HUES48 (cell line): Measurements from ENCODE around the gene IRAG1.

Source experiments
- H3K27ac ChIP-seq: one replicate; pipeline ENCODE4 v1.7.0; 2013; ENCODE audit warnings: low read depth, low read length, inconsistent platforms
- H3K27me3 ChIP-seq: 2 replicates; pipeline ENCODE4 v1.6.1; 2013; ENCODE audit warnings: mild to moderate bottlenecking, low read length; ENCODE audit not compliant: control insufficient read depth, insufficient read depth
- H3K36me3 ChIP-seq: 2 replicates; pipeline ENCODE4 v1.6.1; 2013; ENCODE audit warnings: low read length; ENCODE audit not compliant: control insufficient read depth, insufficient read depth
- H3K4me1 ChIP-seq: 2 replicates; pipeline ENCODE4 v1.6.1; 2013; ENCODE audit warnings: mild to moderate bottlenecking, low read length; ENCODE audit not compliant: control insufficient read depth, insufficient read depth
- H3K4me3 ChIP-seq: 2 replicates; pipeline ENCODE4 v1.5.1; 2013; ENCODE audit warnings: mild to moderate bottlenecking, low read depth, low read length
- H3K9ac ChIP-seq: 2 replicates; pipeline ENCODE4 v1.6.1; 2013; ENCODE audit warnings: mild to moderate bottlenecking, low read depth, low read length, moderate library complexity
- H3K9me3 ChIP-seq: 2 replicates; pipeline ENCODE4 v1.6.1; 2013; ENCODE audit warnings: low read length; ENCODE audit not compliant: control insufficient read depth, insufficient read depth

The IRAG1 gene

DNA sequence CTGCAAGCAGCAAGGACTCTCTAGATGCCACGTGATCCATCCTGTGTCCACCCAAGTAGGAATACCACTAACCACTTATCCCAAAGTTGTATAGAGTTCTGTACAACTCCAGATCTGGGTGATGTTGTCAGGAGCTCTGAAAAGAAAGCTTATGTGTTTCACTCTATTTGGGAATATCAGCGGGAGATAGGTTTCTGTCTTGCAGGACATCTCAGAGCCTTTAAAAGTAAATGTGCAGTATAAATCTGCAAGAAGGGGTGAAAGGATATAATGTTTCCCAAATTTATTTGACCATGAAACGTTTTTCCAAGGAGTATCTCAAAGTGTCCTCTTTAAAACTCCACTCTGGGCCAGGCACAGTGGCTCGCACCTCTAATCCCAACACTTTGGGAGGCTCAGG lies 13.9 kb downstream of the IRAG1 start:
- Histone ChIP-seq H3K4me3 (no peak overlapping the region), H3K9ac (no peak overlapping the region), H3K36me3 (no peaks in the 10 kb centered on the region)

DNA sequence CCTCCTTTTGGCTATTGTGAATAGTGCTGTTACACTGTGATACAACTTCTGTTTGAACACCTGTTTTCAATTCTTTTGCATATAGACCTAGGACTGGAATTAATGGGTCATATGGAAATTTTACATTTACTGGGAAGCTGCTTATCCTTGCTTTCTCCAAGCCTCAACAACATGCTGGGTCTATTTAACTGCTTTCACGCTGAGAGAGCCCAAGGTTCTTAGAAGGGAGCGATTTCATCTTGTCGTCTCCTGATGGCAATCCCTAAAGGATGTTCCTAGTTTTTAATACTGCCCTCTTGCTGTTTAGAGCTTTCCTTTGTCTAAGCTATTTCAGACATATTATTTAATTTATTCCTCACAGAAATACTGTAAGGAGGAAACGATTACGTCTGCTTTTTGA lies 15.5 kb downstream of the IRAG1 start:
- Histone ChIP-seq H3K9me3 (no peaks in the 10 kb centered on the region), H3K36me3 (no peaks in the 10 kb centered on the region), H3K4me3 (no peak overlapping the region), H3K27me3 (peaks cover 2% of the 10 kb centered on the region; the same call in 1 of the 2 replicates), H3K9ac (no peak overlapping the region), H3K4me1 (peaks cover 4% of the 10 kb centered on the region; the same call in 1 of the 2 replicates), H3K27ac (no peak overlapping the region)

More for the DNA sequence above, 13.9 kb downstream of the IRAG1 start:
- H3K27me3 ChIP-seq: no peaks in the 10 kb centered on the region
- H3K4me1 ChIP-seq: peaks cover 2% of the 10 kb centered on the region; the same call in 1 of the 2 replicates
- H3K9me3 ChIP-seq: no peaks in the 10 kb centered on the region
- H3K27ac ChIP-seq: no peak overlapping the region

DNA sequence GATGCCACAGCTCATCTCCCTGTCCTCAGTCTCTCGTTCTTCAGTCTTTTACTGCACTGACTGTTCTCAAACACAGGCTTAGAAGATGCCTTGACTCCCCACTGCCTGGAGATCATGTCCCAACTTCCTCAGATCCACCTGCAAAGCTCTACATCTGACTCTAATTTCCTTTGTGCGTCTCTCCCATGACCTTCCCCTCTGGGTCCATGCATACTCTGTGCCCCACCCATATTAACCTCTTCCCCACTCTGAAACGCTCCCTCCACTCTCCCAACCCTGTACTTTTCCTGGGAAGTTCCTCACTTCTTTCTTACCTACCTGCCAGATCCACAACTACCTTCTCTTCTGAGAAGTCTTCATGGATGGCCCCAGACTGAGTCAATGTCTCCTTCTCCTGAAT lies 16.6 kb downstream of the IRAG1 start:
- Histone ChIP-seq H3K4me3 (no peak overlapping the region), H3K9me3 (no peaks in the 10 kb centered on the region), H3K9ac (no peak overlapping the region), H3K27me3 (peaks cover 2% of the 10 kb centered on the region; the same call in 1 of the 2 replicates), H3K4me1 (peaks cover 4% of the 10 kb centered on the region; the same call in 1 of the 2 replicates), H3K27ac (no peak overlapping the region), H3K36me3 (no peaks in the 10 kb centered on the region)

DNA sequence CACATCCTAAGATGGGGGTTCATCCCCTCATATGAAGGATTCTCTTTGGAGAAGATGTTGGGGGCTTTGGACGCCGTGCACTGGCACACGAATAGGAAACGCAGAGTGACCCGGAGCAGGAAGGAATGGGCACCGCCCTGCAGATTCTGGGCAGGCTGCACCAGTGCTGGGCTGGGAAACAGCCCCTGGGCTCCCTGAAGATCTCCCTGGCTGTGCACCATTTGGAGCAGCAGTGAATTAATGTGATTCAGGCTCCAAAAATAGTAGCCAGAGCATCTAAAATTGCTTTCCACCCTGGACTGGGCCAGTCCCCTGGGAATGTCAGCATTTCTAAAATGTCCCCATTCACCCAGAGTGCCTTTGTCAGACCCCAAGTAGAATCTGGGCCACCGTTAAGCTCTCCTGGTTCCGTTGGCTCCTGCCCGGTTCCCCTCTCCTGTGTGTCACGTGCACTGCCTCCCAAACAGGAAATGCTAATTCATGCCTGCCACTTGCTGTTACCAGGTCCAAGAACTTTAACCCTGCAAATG lies 18.6 kb downstream of the IRAG1 start:
- no peak overlapping the region for H3K4me3 ChIP-seq
- H3K27ac ChIP-seq: no peak overlapping the region
- peaks cover 2% of the 10 kb centered on the region; the same call in 1 of the 2 replicates for H3K27me3 ChIP-seq
- no peak overlapping the region for H3K9ac ChIP-seq
- H3K9me3 ChIP-seq: no peaks in the 10 kb centered on the region
- H3K4me1 ChIP-seq: peaks cover 4% of the 10 kb centered on the region; the same call in 1 of the 2 replicates
- H3K36me3 ChIP-seq: no peaks in the 10 kb centered on the region

DNA sequence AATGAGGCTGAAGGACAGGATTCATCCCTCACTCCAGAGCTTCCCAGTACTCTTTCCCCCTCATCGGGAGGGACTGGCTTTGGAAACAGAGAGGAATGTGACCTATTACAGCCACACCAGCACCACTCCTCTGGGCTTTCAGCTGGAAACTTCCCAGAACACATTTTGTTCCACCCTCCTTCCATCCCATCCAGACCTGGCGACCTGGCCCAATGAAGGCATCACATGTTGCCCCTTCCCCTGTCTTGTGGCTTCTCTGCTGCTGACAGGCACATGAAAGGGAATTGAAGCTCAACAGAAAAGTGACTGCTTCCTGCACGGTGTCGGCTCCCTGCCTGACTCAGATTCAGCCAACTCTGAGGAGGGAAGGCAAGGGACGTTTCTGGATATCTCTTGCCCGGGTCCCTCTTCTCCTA lies 19.1 kb downstream of the IRAG1 start:
- Histone ChIP-seq H3K27ac (no peak overlapping the region), H3K4me1 (peaks cover 4% of the 10 kb centered on the region; the same call in 1 of the 2 replicates), H3K27me3 (peaks cover 2% of the 10 kb centered on the region; the same call in 1 of the 2 replicates), H3K9ac (no peak overlapping the region), H3K36me3 (no peaks in the 10 kb centered on the region), H3K4me3 (no peak overlapping the region), H3K9me3 (no peaks in the 10 kb centered on the region)

DNA sequence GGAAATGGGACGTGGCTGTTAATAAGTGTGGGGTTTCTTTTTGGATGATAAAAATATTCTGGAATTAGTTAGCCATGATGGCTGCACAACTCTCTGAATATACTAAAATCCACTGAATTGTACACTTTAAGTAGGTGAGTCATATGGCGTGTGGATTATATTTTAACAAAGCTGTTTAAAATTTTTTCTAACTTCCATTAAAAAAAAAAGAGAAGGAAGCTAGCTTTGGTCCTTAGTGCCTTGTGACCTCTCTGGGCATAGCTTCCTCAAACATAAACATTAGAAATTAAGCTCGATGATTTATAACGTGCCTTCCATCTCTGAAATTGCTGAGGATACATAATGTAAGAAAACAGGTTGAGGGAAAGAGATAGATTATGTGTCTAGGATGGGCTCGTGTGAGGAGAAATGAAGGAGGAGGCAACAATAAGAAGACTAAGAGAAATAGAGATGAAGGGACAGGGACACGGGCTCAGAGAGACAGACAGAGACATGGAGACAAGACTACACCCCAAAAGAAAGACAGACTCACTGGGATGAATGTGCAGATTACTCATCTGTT lies 20.0 kb downstream of the IRAG1 start:
- Histone ChIP-seq H3K9me3 (no peaks in the 10 kb centered on the region), H3K4me3 (no peak overlapping the region), H3K9ac (no peak overlapping the region), H3K27me3 (peaks cover 2% of the 10 kb centered on the region; the same call in 1 of the 2 replicates), H3K27ac (no peak overlapping the region), H3K4me1 (peaks cover 4% of the 10 kb centered on the region; the same call in 1 of the 2 replicates), H3K36me3 (no peaks in the 10 kb centered on the region)

DNA sequence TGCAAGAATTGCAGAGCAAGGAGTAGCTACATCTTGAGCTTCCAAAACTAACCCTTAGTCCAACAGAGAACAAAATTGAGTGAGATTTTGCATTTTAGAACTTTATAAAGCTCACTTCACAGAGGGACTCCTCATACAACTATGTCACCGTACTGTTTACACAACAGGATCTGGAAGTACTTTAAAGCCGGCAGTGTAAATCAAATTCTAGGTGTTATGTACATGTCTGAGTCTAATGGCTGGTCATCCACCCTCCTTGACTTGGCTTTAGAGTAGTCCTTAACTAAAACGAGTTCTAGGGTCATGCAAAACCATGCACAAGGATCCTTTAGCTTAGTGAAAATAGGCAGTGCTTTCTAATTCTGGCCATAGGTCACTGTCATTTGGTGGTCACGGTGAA lies 23.5 kb downstream of the IRAG1 start:
- no peaks in the 10 kb centered on the region for H3K36me3 ChIP-seq
- no peak overlapping the region for H3K4me3 ChIP-seq
- H3K27ac ChIP-seq: no peak overlapping the region
- peaks cover 2% of the 10 kb centered on the region; the same call in 1 of the 2 replicates for H3K27me3 ChIP-seq
- H3K9ac ChIP-seq: no peak overlapping the region
- peaks cover 4% of the 10 kb centered on the region; the same call in 1 of the 2 replicates for H3K4me1 ChIP-seq
- H3K9me3 ChIP-seq: no peaks in the 10 kb centered on the region

DNA sequence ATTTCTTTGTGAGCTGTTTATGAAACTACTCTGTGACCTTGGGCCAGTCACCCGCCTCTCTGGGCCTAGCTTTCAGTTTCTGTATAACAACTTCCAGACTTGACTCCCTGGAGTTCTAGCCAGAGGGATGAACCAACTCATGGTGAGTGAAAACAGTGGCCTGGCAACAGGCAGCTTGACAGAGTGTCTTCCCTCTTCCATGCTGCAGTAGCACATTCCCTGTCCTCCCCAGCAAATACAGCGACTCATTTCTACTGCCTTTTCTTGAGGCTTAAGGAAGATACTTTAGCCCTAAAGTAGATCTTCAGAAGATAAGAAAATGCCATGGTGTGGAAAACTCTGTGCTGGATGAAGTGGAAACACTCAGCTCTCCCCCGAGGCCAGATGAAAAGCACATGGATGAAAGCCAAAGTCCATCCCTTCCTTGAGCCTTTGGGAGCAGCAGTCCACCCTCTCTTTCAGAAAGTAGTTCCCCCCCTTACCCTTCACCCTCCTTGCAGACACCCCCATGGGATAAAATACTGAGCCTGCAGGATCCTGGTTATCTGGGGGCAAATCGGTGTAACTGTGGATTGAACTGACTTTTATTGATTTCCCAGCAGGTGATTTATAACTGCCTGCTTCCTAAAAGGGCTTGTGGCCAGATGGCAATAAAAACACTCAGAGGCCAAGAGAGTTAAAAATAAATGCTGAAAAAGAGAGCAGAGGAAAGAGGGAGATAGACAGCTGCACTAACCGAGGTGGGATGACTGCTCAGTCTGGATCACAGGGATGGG lies 24.1 kb downstream of the IRAG1 start:
- H3K36me3 ChIP-seq: no peaks in the 10 kb centered on the region
- H3K4me3 ChIP-seq: no peak overlapping the region
- H3K9ac ChIP-seq: no peak overlapping the region
- no peaks in the 10 kb centered on the region for H3K9me3 ChIP-seq
- H3K4me1 ChIP-seq: peaks cover under 1% of the 10 kb centered on the region; the same call in 1 of the 2 replicates
- H3K27ac ChIP-seq: no peak overlapping the region
- peaks cover 2% of the 10 kb centered on the region; the same call in 1 of the 2 replicates for H3K27me3 ChIP-seq

DNA sequence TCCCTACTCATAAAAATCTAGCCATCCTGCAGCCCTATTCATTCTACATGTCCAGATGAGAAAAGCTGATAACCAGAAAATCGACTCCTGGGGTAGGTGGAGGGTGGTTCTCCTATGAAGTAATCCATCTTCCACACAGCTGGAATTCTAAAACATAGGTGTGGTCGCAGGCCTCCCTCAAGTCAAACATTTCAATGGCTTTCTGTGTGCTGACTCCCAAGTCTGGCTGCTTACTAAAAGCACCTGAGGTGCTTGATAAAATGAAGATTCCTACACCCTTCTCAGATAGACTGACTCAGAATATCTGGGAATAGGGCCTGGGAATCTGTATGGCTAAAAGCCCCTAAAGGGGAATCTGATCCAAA lies 26.1 kb downstream of the IRAG1 start:
- Histone ChIP-seq H3K4me1 (no peaks in the 10 kb centered on the region), H3K4me3 (no peak overlapping the region), H3K9me3 (no peaks in the 10 kb centered on the region), H3K36me3 (no peaks in the 10 kb centered on the region), H3K27me3 (no peaks in the 10 kb centered on the region), H3K9ac (no peak overlapping the region), H3K27ac (no peak overlapping the region)

DNA sequence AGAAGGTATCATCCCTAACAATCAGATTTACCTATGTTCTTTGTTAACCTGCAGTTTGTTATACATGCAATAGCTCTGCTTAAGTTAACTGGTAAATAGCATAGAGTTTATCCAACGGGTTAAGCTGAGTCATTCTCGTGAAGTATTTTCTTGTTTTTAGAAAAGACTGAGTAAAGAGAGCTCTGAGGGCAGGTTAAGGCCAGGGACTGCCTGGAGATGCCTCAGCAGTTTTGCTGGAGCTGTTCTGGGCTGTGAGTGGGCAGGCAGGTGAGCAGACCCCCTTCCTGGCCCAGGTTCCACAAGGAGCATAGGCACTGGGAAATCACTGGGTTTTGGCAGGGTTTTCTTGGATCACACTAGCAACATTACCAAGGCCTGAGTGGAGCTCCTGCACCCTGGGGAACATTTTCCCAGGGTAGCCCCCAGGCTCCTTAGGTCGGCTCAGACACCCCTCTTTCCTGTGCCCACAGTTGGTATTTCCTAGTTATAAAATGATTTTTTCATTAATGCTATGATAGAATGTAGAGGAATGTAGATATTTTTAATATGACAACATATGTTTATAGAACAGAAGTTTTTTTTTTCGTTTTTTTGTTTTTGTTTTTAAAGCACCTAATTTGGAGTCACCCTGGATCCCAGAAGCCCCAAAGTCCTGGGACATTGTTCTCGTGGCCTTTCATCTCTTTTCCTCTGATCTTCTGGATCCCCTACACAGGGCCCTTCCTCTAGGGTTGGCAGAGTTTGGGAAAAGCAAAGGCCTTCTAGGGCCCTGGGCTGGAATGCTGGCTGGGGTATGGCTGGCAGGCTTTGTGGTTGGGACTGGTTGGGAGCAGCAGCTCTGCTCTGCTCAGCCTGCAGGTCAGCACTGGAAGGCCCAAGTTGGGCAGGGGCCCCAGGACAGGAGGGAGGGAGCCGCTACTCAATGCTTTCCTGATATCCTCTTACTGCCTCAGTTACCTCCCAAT lies 26.7 kb downstream of the IRAG1 start:
- Histone ChIP-seq H3K9ac (no peak overlapping the region), H3K27me3 (no peaks in the 10 kb centered on the region), H3K36me3 (no peaks in the 10 kb centered on the region), H3K9me3 (no peaks in the 10 kb centered on the region), H3K4me1 (no peaks in the 10 kb centered on the region), H3K27ac (no peak overlapping the region), H3K4me3 (no peak overlapping the region)
